CD8-positive, alpha-beta memory T cell (primary cell): ENCODE data around the gene RGS17. TPM values are rescaled to one million over a fixed set of nuclear protein-coding genes. Genes with fewer than 3 reads are reported as not detected.

ENCODE experiments used
- CTCF ChIA-PET: fragments of 350-600 bp; sonication (Branson Sonifier 250); formaldehyde crosslinking; loops from one replicate; lab custom pipeline; 2021; ENCODE audit warnings: antibody characterized with exemption; lab: Charles Lee
- POLR2A ChIA-PET: fragments of 350-600 bp; sonication (Branson Sonifier 250); formaldehyde crosslinking; loops from one replicate; lab custom pipeline; 2021; ENCODE audit warnings: antibody characterized with exemption; lab: Charles Lee
- DNase-seq, 5 donors: peaks; one replicate each; pipeline versions ENCODE4 v3.0.0 to v3.0.0-alpha.2; 2020 to 2022; ENCODE audit warnings: mixed read lengths in 1 of 5
- H3K27ac ChIP-seq: one replicate; pipeline ENCODE4 v1.7.0; 2013; ENCODE audit warnings: low read depth, mild to moderate bottlenecking, low read length, moderate library complexity
- H3K27me3 ChIP-seq: 2 replicates; pipeline ENCODE4 v1.7.0; 2013; ENCODE audit warnings: low read length, mild to moderate bottlenecking; ENCODE audit not compliant: insufficient read depth, poor library complexity, severe bottlenecking
- H3K36me3 ChIP-seq: 2 replicates; pipeline ENCODE4 v1.7.0; 2013; ENCODE audit warnings: mild to moderate bottlenecking, low read length, moderate library complexity; ENCODE audit not compliant: insufficient read depth
- H3K4me1 ChIP-seq: 2 replicates; pipeline ENCODE4 v1.7.0; 2013; ENCODE audit warnings: mild to moderate bottlenecking, low read length, moderate library complexity; ENCODE audit not compliant: insufficient read depth
- H3K4me3 ChIP-seq: 2 replicates; pipeline ENCODE4 v1.7.0; 2013; ENCODE audit warnings: mild to moderate bottlenecking, low read length
- H3K9me3 ChIP-seq: 2 replicates; pipeline ENCODE4 v1.7.0; 2013; ENCODE audit warnings: mild to moderate bottlenecking, low read length
- H3K27ac Mint-ChIP-seq, 8 donors: one replicate each; pipeline ENCODE4 v1.8.0; 2020 to 2021; ENCODE audit warnings: mixed read lengths in 8 of 8, mild to moderate bottlenecking in 6 of 8, inconsistent platforms in 3 of 8, moderate library complexity in 3 of 8
- H3K27me3 Mint-ChIP-seq, 2 donors: one replicate each; pipeline ENCODE4 v1.8.0; 2020 to 2021; ENCODE audit warnings: mixed read lengths in 2 of 2, mild to moderate bottlenecking in 1 of 2, moderate library complexity in 1 of 2
- H3K36me3 Mint-ChIP-seq, 3 donors: one replicate each; pipeline ENCODE4 v1.8.0; 2020 to 2021; ENCODE audit warnings: mixed read lengths in 3 of 3, inconsistent platforms in 1 of 3, mild to moderate bottlenecking in 1 of 3
- H3K4me1 Mint-ChIP-seq, 3 donors: one replicate each; pipeline ENCODE4 v1.8.0; 2020 to 2021; ENCODE audit warnings: mixed read lengths in 3 of 3, inconsistent platforms in 1 of 3, mild to moderate bottlenecking in 1 of 3
- H3K4me3 Mint-ChIP-seq, 7 donors: one replicate each; pipeline ENCODE4 v1.8.0; 2020 to 2021; ENCODE audit warnings: mixed read lengths in 7 of 7, mild to moderate bottlenecking in 6 of 7, moderate library complexity in 4 of 7, inconsistent platforms in 2 of 7
- H3K9me3 Mint-ChIP-seq, 5 donors: one replicate each; pipeline ENCODE4 v1.8.0; 2020 to 2022; ENCODE audit warnings: mixed read lengths in 5 of 5, mild to moderate bottlenecking in 3 of 5, moderate library complexity in 2 of 5, inconsistent platforms in 1 of 5
- polyA plus RNA-seq: library from polyadenylated mRNA; unstranded; fragments of 300-500 nt; fragmentation: Illumina TruSeq; gene quantifications from one replicate; pipeline ENCODE4 v1.2.3, GENCODE V29; 2021
- total RNA-seq, 2 experiments: library from RNA; stranded (reverse); gene quantifications; one replicate each; pipeline ENCODE4 v1.2.3, GENCODE V29; 2021

RGS17 gene
- total and polyA plus RNA-seq, 3 experiments from 2014 or later, result 0.02 to 0.49 TPM; not detected in 1

DNA sequence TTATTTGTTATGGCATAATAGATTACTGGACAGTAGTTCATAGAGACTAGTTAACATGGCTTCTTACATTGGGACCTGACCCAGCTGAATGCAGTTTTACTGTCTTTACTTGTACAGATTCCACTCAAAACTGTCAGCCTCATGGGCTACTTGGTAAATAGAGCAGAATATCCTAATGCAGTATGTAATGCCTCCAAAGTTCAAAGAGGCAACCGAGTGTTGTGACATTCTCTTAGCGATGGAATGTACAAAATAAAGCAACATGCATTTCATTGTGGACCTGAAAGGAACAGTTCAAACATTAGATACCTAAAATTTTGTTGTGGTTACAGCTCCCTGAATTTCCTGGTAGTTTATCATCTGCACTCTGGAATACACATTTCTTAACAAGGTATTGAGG, 29.1 kb upstream of the RGS17 start:
- Histone ChIP-seq H3K4me1 (no peaks in the 10 kb centered on the region), H3K27ac (no peak overlapping the region), H3K9me3 (no peaks in the 10 kb centered on the region), H3K4me3 (no peak overlapping the region), H3K36me3 (no peaks in the 10 kb centered on the region), H3K27me3 (no peaks in the 10 kb centered on the region)
- ChIA-PET CTCF (no interaction called here), POLR2A (no interaction called here)
- Mint-ChIP-seq H3K27me3 (peaks cover 5% of the 10 kb centered on the region in 2 donors), H3K36me3 (no peaks in the 10 kb centered on the region), H3K27ac (no peak overlapping the region), H3K9me3 (peaks cover 0 to 4% (median 0%) of the 10 kb centered on the region in 5 donors), H3K4me1 (no peaks in the 10 kb centered on the region), H3K4me3 (no peak overlapping the region)
- no peak for DNase-seq

DNA sequence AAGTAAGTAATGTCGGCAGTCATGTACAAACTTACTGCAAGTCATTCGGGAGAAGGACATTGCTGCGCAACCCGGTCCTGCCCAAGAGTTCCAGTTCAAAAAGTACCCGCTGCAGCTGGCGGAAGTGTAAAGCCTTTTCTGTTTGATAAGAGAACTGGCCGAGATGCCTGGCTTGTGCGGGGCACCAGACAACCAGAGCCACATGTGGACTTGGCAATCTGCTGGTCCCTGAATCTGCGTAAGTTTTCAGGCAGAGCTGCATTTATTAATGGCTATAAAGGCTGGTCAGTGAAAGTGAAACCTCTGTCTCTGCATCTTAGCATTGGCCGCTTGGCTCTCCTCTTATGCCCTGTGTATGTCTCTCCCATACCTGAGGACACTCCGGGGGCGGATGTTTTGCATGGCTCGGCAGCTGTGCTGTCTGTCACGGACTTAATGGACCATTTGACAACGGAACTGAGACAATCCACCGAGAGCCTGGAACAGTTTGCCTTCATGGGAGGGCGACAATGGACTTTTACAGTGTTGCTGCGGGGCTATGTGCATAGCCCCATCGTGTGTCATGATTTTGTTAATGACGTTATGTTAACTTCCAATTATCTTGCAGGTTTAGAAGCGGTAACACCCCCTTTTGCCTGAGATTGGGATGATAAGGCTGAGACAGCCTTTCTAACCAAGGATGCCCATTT, 19.8 kb upstream of the RGS17 start:
- H3K36me3 Mint-ChIP-seq, result no peaks in the 10 kb centered on the region
- no peak for DNase-seq
- H3K4me1 Mint-ChIP-seq, result no peaks in the 10 kb centered on the region
- H3K27me3 ChIP-seq, result no peaks in the 10 kb centered on the region
- H3K27ac ChIP-seq, result no peak overlapping the region
- H3K4me3 Mint-ChIP-seq, result no peak overlapping the region
- peaks cover 1 to 4% of the 10 kb centered on the region in 2 donors for H3K27me3 Mint-ChIP-seq
- H3K9me3 Mint-ChIP-seq, result no peaks in the 10 kb centered on the region
- H3K4me1 ChIP-seq, result no peaks in the 10 kb centered on the region
- H3K4me3 ChIP-seq, result no peak overlapping the region
- no peaks in the 10 kb centered on the region for H3K36me3 ChIP-seq
- H3K9me3 ChIP-seq, result no peaks in the 10 kb centered on the region
- no peak overlapping the region for H3K27ac Mint-ChIP-seq
- ChIA-PET POLR2A (no interaction called here), CTCF (no interaction called here)

DNA sequence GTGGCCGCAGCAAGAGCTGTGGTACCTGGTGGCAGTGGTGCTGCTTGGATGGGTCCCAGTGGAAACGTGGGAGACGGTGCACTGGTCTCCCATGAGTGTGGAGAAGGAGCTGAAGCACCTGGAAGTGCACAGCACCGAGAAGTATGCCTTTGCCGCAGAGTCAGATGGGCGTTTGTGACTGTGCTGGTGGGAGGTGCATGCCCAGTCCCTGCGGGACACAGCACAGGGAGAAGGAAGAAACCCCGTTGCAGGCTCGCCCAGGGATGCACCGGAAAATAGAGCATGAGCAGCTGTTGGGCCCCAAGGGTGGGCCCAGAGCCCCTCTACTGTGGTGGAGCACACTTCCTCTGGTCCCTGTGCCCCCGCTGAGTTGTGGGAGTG, 19.3 kb upstream of the RGS17 start:
- Histone ChIP-seq H3K4me1 (no peaks in the 10 kb centered on the region), H3K36me3 (no peaks in the 10 kb centered on the region), H3K27me3 (no peaks in the 10 kb centered on the region), H3K9me3 (no peaks in the 10 kb centered on the region), H3K4me3 (no peak overlapping the region), H3K27ac (no peak overlapping the region)
- H3K4me1 Mint-ChIP-seq, result no peaks in the 10 kb centered on the region
- ChIA-PET POLR2A (no interaction called here), CTCF (no interaction called here)
- no peak overlapping the region for H3K4me3 Mint-ChIP-seq
- H3K27ac Mint-ChIP-seq, result no peak overlapping the region
- peaks cover 1 to 4% of the 10 kb centered on the region in 2 donors for H3K27me3 Mint-ChIP-seq
- H3K9me3 Mint-ChIP-seq, result no peaks in the 10 kb centered on the region
- no peaks in the 10 kb centered on the region for H3K36me3 Mint-ChIP-seq
- no peak for DNase-seq

DNA sequence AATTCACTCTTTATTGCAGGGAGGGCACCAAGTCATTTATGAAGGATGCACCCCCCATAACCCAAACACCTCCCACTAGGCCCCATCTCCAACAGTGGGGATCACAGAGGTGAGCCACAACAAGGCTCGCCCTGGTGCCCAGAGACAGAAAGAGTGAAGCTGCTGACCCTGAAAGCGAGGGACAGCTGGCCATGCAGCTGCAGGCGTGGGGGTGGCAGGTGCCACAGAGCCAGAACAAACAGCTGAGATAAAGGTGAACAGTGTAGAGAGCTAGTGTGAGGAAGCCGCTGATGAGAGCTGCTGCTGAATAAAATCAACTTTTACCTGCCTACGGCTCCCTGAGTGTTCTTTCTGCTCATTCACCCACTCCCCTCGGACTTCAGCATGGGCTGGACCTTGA, 18.8 kb upstream of the RGS17 start:
- Histone ChIP-seq H3K9me3 (no peaks in the 10 kb centered on the region), H3K36me3 (no peaks in the 10 kb centered on the region), H3K4me3 (no peak overlapping the region), H3K27me3 (no peaks in the 10 kb centered on the region), H3K27ac (no peak overlapping the region), H3K4me1 (no peaks in the 10 kb centered on the region)
- DNase-seq, result no peak
- no peaks in the 10 kb centered on the region for H3K4me1 Mint-ChIP-seq
- no peaks in the 10 kb centered on the region for H3K9me3 Mint-ChIP-seq
- ChIA-PET CTCF (no interaction called here), POLR2A (no interaction called here)
- H3K27me3 Mint-ChIP-seq, result peaks cover 1 to 4% of the 10 kb centered on the region in 2 donors
- H3K27ac Mint-ChIP-seq, result peak overlapping the region in 1 of 8 donors; percentile 24
- no peak overlapping the region for H3K4me3 Mint-ChIP-seq
- H3K36me3 Mint-ChIP-seq, result no peaks in the 10 kb centered on the region

DNA sequence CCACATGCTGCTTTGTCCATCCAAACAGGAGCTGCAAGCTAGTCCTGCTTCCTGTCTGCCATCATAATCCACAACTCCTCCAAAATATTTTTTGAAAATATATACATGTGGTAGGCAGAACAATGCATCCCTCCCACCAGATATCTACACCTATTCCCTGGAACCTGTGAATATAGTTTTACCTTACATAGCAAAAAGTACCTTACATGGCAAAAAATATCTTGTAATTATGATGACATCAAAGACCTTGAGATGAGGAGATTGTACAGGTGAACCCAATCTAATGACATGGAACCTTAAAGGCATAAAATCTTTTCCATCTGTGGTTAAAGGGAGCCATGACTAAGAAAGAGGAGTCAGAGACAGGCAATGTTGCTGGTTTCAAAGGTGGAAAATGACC, 15.3 kb upstream of the RGS17 start:
- Histone ChIP-seq H3K27ac (no peak overlapping the region), H3K36me3 (no peaks in the 10 kb centered on the region), H3K27me3 (no peaks in the 10 kb centered on the region), H3K9me3 (no peaks in the 10 kb centered on the region), H3K4me1 (no peaks in the 10 kb centered on the region), H3K4me3 (no peak overlapping the region)
- Mint-ChIP-seq H3K4me1 (no peaks in the 10 kb centered on the region), H3K36me3 (no peaks in the 10 kb centered on the region), H3K4me3 (no peak overlapping the region), H3K9me3 (peaks cover 0 to 2% (median 0%) of the 10 kb centered on the region in 5 donors), H3K27me3 (peaks cover 4 to 7% of the 10 kb centered on the region in 2 donors), H3K27ac (no peak overlapping the region)
- POLR2A ChIA-PET, result no interaction called here
- CTCF ChIA-PET, result no interaction called here
- no peak for DNase-seq

DNA sequence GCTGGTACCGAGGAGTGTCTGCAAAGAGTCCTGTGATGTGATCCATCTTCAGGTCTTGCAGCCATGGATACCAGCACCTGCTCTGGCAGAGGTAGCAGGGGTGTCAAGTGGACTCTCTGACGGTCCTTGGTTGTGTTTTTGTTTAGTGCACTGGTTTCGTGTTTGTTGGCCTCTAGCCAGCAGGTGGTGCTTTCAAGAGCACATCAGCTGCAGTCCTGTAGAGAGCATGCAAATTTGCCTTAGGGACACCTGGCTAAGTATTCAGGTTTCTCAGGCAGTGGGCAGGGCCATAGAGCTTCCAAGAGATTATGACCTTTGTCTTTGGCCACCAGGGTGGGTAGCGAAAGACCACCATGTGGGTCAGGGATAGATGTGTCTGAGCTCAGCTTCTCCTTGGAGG, 14.5 kb upstream of the RGS17 start:
- DNase-seq, result no peak
- H3K27ac ChIP-seq, result no peak overlapping the region
- ChIA-PET CTCF (no interaction called here), POLR2A (no interaction called here)
- Mint-ChIP-seq H3K4me1 (no peaks in the 10 kb centered on the region), H3K27me3 (peaks cover 4 to 7% of the 10 kb centered on the region in 2 donors), H3K9me3 (peaks cover 0 to 2% (median 0%) of the 10 kb centered on the region in 5 donors), H3K4me3 (no peak overlapping the region), H3K27ac (no peak overlapping the region), H3K36me3 (no peaks in the 10 kb centered on the region)
- H3K4me1 ChIP-seq, result no peaks in the 10 kb centered on the region
- H3K4me3 ChIP-seq, result no peak overlapping the region
- no peaks in the 10 kb centered on the region for H3K9me3 ChIP-seq
- H3K36me3 ChIP-seq, result no peaks in the 10 kb centered on the region
- no peaks in the 10 kb centered on the region for H3K27me3 ChIP-seq

DNA sequence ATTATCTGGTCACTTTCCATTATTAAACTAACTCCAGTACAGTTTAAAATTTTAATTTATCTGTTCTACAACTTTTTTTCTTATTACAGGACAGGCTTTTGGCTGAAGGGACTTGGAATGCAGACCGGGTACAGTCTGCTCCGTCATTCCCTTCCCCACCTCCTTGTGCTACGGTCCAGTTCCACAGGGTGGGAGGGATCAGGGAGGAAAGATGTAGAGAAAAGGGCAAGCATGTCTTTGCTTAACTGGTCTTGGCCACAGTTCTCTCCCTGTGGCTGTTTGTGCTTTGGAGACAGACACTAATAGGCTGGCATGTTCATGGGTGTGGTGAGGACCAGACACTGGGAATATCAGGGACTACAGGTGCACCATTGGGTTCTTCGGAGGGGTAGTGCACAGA, 12.1 kb upstream of the RGS17 start:
- Histone ChIP-seq H3K4me1 (no peaks in the 10 kb centered on the region), H3K27me3 (no peaks in the 10 kb centered on the region), H3K27ac (no peak overlapping the region), H3K9me3 (no peaks in the 10 kb centered on the region), H3K36me3 (no peaks in the 10 kb centered on the region), H3K4me3 (no peak overlapping the region)
- H3K27me3 Mint-ChIP-seq, result peaks cover 3 to 7% of the 10 kb centered on the region in 2 donors
- no peaks in the 10 kb centered on the region for H3K36me3 Mint-ChIP-seq
- peaks cover 0 to 2% (median 0%) of the 10 kb centered on the region in 5 donors for H3K9me3 Mint-ChIP-seq
- H3K4me1 Mint-ChIP-seq, result no peaks in the 10 kb centered on the region
- ChIA-PET POLR2A (no interaction called here), CTCF (no interaction called here)
- H3K4me3 Mint-ChIP-seq, result no peak overlapping the region
- no peak for DNase-seq
- H3K27ac Mint-ChIP-seq, result no peak overlapping the region

DNA sequence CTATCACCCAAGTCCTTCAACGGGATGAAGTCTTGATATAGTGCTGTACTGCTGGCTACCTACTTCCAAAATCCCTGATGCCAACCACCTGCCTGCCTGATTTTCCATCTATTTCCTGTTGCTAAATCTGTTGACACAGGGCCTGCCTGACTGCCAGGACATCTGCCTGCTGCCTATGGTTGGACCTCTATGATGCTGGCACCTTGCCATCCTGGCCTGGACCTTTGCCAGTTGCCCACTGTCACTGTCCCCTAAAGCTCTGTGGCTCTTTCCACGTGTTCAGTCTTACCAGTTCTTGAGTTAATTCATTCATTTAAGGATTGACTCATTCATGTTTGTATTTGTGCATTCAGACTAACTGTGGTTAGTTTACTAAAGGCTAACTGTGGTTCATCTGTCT, 9.2 kb upstream of the RGS17 start:
- Mint-ChIP-seq H3K9me3 (peaks cover 0 to 2% (median 0%) of the 10 kb centered on the region in 5 donors), H3K4me3 (no peak overlapping the region), H3K36me3 (no peaks in the 10 kb centered on the region), H3K27me3 (peaks cover 3 to 4% of the 10 kb centered on the region in 2 donors), H3K27ac (no peak overlapping the region), H3K4me1 (peaks cover 8 to 13% (median 9%) of the 10 kb centered on the region in 3 donors)
- Histone ChIP-seq H3K9me3 (no peaks in the 10 kb centered on the region), H3K27me3 (no peaks in the 10 kb centered on the region), H3K36me3 (no peaks in the 10 kb centered on the region), H3K4me1 (no peaks in the 10 kb centered on the region), H3K27ac (no peak overlapping the region), H3K4me3 (no peak overlapping the region)
- no peak for DNase-seq
- ChIA-PET POLR2A (no interaction called here), CTCF (no interaction called here)
